HG03521 (cell line): ENCODE results near the gene CAPN3.
"Not testable (repeated sequence)": the region's sequence is repeated elsewhere in the genome, so short reads cannot be mapped to it uniquely, and the experiment has no call there.

ENCODE experiments used
- ATAC-seq: cut with Tn5 transposase; IDR thresholded peaks from one replicate; pipeline ENCODE4 v1.9.1; 2021; ENCODE audit warnings: mild to moderate bottlenecking, moderate library complexity; ENCODE audit not compliant: unreplicated experiment

The CAPN3 gene

GRCh38 chr15:42359249-42359648 lies at the start of gene CAPN3:
TSS of gene CAPN3 (plus strand) at chr15:42359501. CDS start at chr15:42359806, 305 bp downstream.
- ATAC-seq, result no peak

DNA sequence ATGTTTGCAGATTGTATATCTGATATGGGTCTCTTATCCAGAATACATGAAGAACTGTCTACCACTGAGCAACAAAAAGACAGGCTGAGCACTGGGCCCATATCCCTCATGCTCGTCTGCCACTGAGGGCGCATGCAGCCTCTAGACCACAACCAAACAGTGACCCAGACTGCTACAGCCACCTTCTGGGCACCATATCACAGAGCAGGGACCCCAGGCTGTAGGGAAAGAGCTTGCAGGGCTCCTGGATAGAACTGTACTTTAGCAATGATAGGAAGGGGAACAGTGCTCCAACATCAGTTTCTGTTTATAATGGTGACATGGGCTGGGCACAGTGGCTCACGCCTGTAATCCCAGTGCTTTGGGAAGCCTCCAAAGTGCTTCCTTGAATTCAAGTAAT lies 45.8 kb upstream of the CAPN3 start:
- no peak for ATAC-seq

- ATAC-seq, result no peak
Measured at GRCh38 chr15:42314818-42315217, 44.5 kb upstream of the CAPN3 start.

DNA sequence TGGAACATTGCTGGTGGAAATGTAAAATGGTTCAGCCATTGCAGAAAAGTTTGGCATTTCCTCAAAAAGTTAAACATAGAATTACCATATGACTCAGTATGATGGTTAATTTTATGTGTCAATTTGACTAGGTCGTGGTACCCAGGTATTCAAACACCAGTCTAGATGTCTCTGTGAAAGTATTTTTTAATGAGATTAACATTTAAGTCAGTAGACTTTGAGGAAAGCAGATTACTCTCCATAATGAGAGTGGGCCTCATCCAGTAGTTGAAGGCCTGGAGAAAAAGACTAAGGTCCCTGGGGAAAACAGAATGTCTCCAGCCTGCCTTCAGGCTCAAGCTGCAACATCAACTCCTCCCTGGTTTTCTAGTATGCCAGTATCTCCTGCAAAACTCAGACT lies 43.8 kb upstream of the CAPN3 start:
- ATAC-seq, result no peak

DNA sequence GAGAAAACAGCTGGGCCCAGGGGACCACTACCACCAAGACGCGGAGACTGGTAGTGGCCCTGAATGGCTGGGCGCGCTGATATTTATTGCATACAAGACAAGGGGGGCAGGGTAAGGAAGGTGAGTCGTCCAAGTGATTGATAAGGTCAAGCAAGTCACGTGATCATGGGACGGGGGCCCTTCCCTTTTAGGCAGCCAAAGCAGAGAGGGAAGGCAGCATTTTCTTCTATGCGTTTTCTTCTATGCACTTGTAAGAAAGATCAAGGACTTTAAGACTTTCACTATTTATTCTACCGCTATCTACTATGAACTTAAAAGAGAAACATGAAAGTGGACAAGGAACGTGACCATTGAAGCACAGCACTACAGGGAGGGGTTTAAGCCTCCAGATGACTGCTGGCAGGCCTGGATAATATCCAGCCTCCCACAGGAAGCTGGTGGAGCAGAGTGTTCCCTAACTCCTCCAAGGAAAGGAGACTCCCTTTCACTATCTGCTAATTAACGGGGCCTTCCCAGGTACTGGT lies 43.0 kb upstream of the CAPN3 start:
- not testable (repeated sequence) for ATAC-seq

GRCh38 chr15:42319206-42319605 lies 40.1 kb upstream of the CAPN3 start:
- no peak for ATAC-seq

DNA sequence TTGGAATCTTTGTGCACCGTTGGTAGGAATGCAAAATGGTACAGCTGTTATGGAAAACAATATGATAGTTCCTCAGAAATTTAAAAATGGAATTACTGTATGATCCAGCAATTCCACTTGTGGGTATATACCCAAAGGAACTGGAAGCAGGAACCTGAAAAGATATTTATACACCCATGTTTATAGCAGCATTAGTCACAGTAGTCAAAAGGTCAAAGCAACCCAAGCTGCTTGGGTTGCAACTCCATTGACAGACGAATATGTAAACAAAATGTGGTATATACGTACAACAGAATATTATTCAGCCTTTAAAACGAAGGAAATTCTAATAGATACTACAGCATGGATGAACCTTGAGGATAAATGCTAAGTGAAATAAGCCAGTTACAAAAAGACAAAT lies 35.0 kb upstream of the CAPN3 start:
- ATAC-seq, result no peak

- ATAC-seq, result no peak
Measured at GRCh38 chr15:42329161-42329560, 30.1 kb upstream of the CAPN3 start.

DNA sequence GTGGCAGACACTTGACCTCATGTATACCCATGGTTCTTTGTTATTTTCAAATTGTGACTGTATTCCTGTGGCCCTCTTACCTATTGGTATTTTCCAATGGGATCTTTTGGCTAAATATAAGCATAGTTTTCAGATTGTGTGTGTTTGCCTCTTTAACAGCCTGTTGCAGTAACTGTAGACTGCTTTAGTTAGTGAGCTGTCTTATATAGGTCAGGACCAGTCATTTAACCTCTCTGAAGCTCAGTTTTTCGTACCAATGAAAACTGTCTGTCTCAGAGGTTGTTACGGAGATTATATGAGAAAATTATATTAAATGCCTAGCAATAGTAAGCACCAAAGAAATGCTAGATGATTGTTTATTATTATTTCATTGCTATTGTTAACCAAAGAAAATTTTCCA lies 29.3 kb upstream of the CAPN3 start:
- ATAC-seq, result no peak

- no peak for ATAC-seq
Measured at GRCh38 chr15:42331235-42331634, 28.1 kb upstream of the CAPN3 start.

DNA sequence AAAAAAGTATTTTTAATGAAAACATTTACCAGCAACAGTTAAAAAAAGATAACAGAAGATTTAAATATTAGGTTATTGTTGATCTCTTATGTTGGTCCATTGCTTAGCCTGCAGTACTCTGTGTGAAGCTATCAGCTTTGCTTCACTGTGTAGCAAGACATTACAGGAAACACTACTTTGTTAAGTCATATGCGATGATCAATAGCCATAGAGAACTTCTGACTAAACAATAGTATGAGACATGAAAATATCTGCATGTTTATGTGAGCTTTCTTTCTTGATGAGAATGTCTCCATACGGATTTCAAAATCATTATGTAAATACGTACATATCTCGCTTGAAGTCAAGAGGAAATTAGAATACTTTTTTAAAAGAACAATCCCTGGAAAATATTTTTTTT lies 27.0 kb upstream of the CAPN3 start:
- no peak for ATAC-seq

GRCh38 chr15:42335074-42335473 lies 24.2 kb upstream of the CAPN3 start:
- ATAC-seq, result no peak

DNA sequence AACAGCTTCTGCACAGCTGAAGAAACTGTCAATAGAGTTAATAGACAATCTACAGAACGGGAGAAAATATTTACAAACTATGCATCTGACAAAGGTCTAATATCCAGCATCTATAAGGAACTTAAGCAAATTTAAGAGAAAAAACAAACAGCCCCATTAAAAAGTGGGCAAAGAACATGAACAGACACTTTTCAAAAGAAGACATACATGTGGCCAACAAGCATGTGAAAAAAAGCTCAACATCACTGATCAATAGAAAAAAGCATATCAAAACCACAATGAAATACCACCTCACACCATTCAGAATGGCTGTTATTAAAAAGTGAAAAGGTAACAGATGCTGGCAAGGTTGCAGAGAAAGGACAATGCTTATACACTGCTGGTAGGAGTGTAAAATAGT lies 22.7 kb upstream of the CAPN3 start:
- ATAC-seq, result not testable (repeated sequence)

GRCh38 chr15:42337104-42337503 lies 22.2 kb upstream of the CAPN3 start:
- not testable (repeated sequence) for ATAC-seq

- no peak for ATAC-seq
Measured at GRCh38 chr15:42338500-42338899, 20.8 kb upstream of the CAPN3 start.

GRCh38 chr15:42343596-42344232 lies 15.6 kb upstream of the CAPN3 start:
- no peak for ATAC-seq

GRCh38 chr15:42344763-42345162 lies 14.5 kb upstream of the CAPN3 start:
- ATAC-seq, result no peak

GRCh38 chr15:42345504-42345903 lies 13.8 kb upstream of the CAPN3 start:
- no peak for ATAC-seq

GRCh38 chr15:42348083-42348482 lies 11.2 kb upstream of the CAPN3 start:
- ATAC-seq, result no peak

DNA sequence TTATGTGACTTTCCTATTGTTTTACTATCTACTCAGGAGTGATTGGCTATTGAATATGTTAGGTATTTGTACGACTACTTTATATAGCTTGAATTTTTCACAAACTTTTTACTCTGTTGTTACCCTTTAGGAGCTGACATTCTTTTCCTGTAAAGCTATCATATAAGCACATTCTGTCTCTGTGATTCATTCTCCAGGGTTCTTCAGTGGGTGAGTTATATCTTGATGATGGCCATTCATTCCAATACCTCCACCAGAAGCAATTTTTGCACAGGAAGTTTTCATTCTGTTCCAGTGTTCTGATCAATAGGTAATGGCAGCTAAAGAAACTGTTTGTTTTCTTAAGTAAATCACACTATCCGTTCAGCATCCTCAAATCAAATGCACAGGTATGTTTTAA lies 10.1 kb upstream of the CAPN3 start:
- no peak for ATAC-seq

- ATAC-seq, result no peak
Measured at GRCh38 chr15:42352401-42352800, 6.9 kb upstream of the CAPN3 start.

DNA sequence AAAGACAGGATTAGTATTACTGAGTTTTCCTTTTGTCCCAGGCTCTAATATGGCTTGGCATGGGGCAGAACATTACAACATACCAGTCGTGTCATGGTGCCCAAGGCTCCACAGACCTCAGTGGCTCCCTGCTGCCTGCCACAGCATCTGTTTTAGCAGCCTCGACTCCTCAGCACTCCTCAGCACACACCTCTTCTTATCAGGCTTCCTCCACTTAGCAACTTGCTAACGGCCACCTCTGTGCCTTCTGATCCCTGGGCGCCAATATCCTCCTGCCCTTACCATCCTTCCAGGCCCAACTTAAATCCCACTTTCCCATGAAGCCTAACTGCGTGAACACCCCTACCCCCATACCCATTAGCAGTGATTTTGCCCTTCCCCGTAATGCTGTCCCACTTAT lies 6.2 kb upstream of the CAPN3 start:
- no peak for ATAC-seq

- ATAC-seq, result no peak
Measured at GRCh38 chr15:42354824-42355223, 4.5 kb upstream of the CAPN3 start.
